SK-N-MC (cell line): ENCODE data around the gene SLC1A6.

ENCODE experiments used
- EZH2 ChIP-seq: fragments of 200-600 bp; sonication (generic); IDR thresholded peaks from one replicate; pipeline ENCODE4 v1.6.1; 2017; ENCODE audit warnings: antibody characterized with exemption
- POLR2AphosphoS5 ChIP-seq: IDR thresholded peaks from 2 replicates; pipeline ENCODE4 v1.6.1; 2012; ENCODE audit warnings: mild to moderate bottlenecking, low read depth, low read length, borderline replicate concordance

GRCh38 chr19:14915116-14915515, 64.5 kb downstream of the SLC1A6 start:
- no peak for TF ChIP-seq POLR2AphosphoS5
- TF ChIP-seq EZH2: no peak
